COLO829 (cell line): ENCODE results near the gene JOSD2.
"Not testable (repeated sequence)": the region's sequence is repeated elsewhere in the genome, so short reads cannot be mapped to it uniquely, and the experiment has no call there.

Experiments
- DNase-seq: peaks from one replicate; pipeline ENCODE4 v3.0.0; 2012; ENCODE audit warnings: low spot score

The JOSD2 gene

GRCh38 chr19:50475736-50476223 is 35.2 kb downstream of the JOSD2 start:
- no peak for DNase-seq

- no peak for DNase-seq
These were observed 35.9 kb downstream of the JOSD2 start for GRCh38 chr19:50475101-50475568.

GRCh38 chr19:50473336-50473735 is 37.7 kb downstream of the JOSD2 start:
- DNase-seq: not testable (repeated sequence)

- DNase-seq: no peak
These were observed 42.2 kb downstream of the JOSD2 start for GRCh38 chr19:50468818-50469217.

- DNase-seq: no peak
These were observed 43.4 kb downstream of the JOSD2 start for GRCh38 chr19:50467566-50467965.

- DNase-seq: no peak
These were observed 44.3 kb downstream of the JOSD2 start for GRCh38 chr19:50466706-50467039.

- DNase-seq: no peak
These were observed 44.8 kb downstream of the JOSD2 start for GRCh38 chr19:50465986-50466705.

GRCh38 chr19:50465000-50465399 is 46.0 kb downstream of the JOSD2 start:
- no peak for DNase-seq

GRCh38 chr19:50464348-50464747 is 46.6 kb downstream of the JOSD2 start:
- DNase-seq: no peak

GRCh38 chr19:50462970-50463369 is 48.0 kb downstream of the JOSD2 start:
- DNase-seq: no peak

- peak; percentile 95 for DNase-seq
These were observed 49.7 kb downstream of the JOSD2 start for GRCh38 chr19:50461066-50461875.

- DNase-seq: peak; percentile 43
These were observed 50.7 kb downstream of the JOSD2 start for GRCh38 chr19:50460161-50460765.

GRCh38 chr19:50459638-50460037 is 51.4 kb downstream of the JOSD2 start:
- DNase-seq: no peak

GRCh38 chr19:50459067-50459456 is 51.9 kb downstream of the JOSD2 start:
- no peak for DNase-seq

GRCh38 chr19:50458396-50459066 is 52.5 kb downstream of the JOSD2 start:
- no peak for DNase-seq

- DNase-seq: no peak
These were observed 53.7 kb downstream of the JOSD2 start for GRCh38 chr19:50457300-50457699.
